HEK293T (cell line): ENCODE measurements around the gene SCNN1G.

ENCODE experiments used
- ARNT ChIP-seq: fragments of 450-650 bp; IDR thresholded peaks from 2 replicates; pipeline ENCODE4 v1.6.1; 2017; ENCODE audit warnings: mild to moderate bottlenecking
- BHLHE40 ChIP-seq: fragments of 450-650 bp; IDR thresholded peaks from 2 replicates; pipeline ENCODE4 v1.6.1; 2016; ENCODE audit warnings: mild to moderate bottlenecking, moderate library complexity, borderline replicate concordance
- FOXA1 ChIP-seq: fragments of 450-650 bp; IDR thresholded peaks from 2 replicates; pipeline ENCODE4 v1.6.1; 2016; ENCODE audit warnings: mild to moderate bottlenecking
- FOXM1 ChIP-seq: fragments of 450-650 bp; IDR thresholded peaks from 2 replicates; pipeline ENCODE4 v1.6.1; 2017; ENCODE audit warnings: mild to moderate bottlenecking, borderline replicate concordance
- TF ChIP-seq, protein P1 (sequence below): fragments of 450-650 bp; IDR thresholded peaks from 2 replicates; pipeline ENCODE4 v1.6.1; 2016

DNA sequence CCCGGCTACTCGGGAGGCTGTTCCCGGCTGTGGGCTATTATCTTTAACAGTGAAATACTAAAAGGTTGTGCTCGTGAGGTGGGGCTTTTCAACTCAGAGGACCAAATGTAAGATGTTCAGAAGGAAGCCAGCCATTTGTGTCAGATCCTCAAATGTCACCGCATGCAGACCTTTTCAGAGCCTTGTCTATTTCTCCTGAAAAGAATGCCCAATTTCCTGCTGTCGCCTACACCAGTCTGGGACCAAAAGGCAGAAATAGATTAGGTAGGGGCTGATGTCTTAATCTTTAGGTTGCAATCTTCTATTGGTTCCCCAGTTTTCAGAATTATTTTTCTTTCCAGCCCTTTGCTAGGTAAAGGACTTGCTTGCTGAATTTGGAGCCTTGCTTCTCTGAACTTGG lies 24.4 kb upstream of the SCNN1G start:
- TF ChIP-seq FOXA1 (no peak), FOXM1 (no peak), ARNT (no peak), BHLHE40 (no peak)
- TF ChIP-seq, protein P1, sequence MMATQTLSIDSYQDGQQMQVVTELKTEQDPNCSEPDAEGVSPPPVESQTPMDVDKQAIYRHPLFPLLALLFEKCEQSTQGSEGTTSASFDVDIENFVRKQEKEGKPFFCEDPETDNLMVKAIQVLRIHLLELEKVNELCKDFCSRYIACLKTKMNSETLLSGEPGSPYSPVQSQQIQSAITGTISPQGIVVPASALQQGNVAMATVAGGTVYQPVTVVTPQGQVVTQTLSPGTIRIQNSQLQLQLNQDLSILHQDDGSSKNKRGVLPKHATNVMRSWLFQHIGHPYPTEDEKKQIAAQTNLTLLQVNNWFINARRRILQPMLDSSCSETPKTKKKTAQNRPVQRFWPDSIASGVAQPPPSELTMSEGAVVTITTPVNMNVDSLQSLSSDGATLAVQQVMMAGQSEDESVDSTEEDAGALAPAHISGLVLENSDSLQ, result no peak
